HepG2 (cell line): ENCODE results near the gene GSTT2B. TPM values are rescaled to one million over a fixed set of nuclear protein-coding genes. Genes with fewer than 3 reads are reported as not detected.
A peak's percentile ranks its signal among the peaks of the same experiment; 100 is the strongest.
"Not testable (repeated sequence)": the region's sequence is repeated elsewhere in the genome, so short reads cannot be mapped to it uniquely, and the experiment has no call there.

Source experiments
- ADNP ChIP-seq: sonication (generic); formaldehyde crosslinking; IDR thresholded peaks from 2 replicates; pipeline ENCODE4 v1.4.0; 2020; ENCODE audit warnings: missing genetic modification reagents
- CEBPB ChIP-seq: IDR thresholded peaks from 2 replicates; pipeline ENCODE4 v1.6.1; 2011; ENCODE audit warnings: low read depth, low read length, improper control_type of control experiment, borderline replicate concordance
- E2F2 ChIP-seq: sonication (generic); formaldehyde crosslinking; IDR thresholded peaks from 2 replicates; pipeline ENCODE4 v1.4.0; 2020; ENCODE audit warnings: missing genetic modification reagents, borderline replicate concordance
- ELF3 ChIP-seq: IDR thresholded peaks from 2 replicates; pipeline ENCODE4 v1.6.1; 2016; ENCODE audit warnings: missing genetic modification reagents, missing compliant biosample characterization
- FOXC1 ChIP-seq: sonication (generic); formaldehyde crosslinking; IDR thresholded peaks from 2 replicates; pipeline ENCODE4 v1.8.0; 2022; ENCODE audit warnings: mild to moderate bottlenecking, missing genetic modification reagents, borderline replicate concordance
- FOXK1 ChIP-seq: sonication (generic); formaldehyde crosslinking; IDR thresholded peaks from 2 replicates; pipeline ENCODE4 v1.4.0; 2020; ENCODE audit warnings: low read depth, missing genetic modification reagents, borderline replicate concordance
- FOXP4 ChIP-seq: sonication (generic); formaldehyde crosslinking; IDR thresholded peaks from 2 replicates; pipeline ENCODE4 v1.4.0; 2020; ENCODE audit warnings: missing genetic modification reagents
- GABPA ChIP-seq, 2 experiments: IDR thresholded peaks; 2 replicates each; pipeline ENCODE4 v1.6.1; 2011 to 2016; ENCODE audit warnings: low read depth in 2 of 2, low read length in 1 of 2, missing biosample characterization in 1 of 2, missing genetic modification characterization in 1 of 2
- GATAD2A ChIP-seq: IDR thresholded peaks from 2 replicates; pipeline ENCODE4 v1.6.1; 2016
- HNF4A ChIP-seq: sonication (generic); formaldehyde crosslinking; IDR thresholded peaks from 2 replicates; pipeline ENCODE4 v1.4.0; 2020; ENCODE audit warnings: missing genetic modification reagents
- IRF2 ChIP-seq: IDR thresholded peaks from 2 replicates; pipeline ENCODE4 v1.6.1; 2018; ENCODE audit warnings: missing genetic modification reagents, missing compliant biosample characterization
- ISL2 ChIP-seq: sonication (generic); formaldehyde crosslinking; IDR thresholded peaks from 2 replicates; pipeline ENCODE4 v1.5.0; 2020; ENCODE audit warnings: missing genetic modification reagents
- KDM1A ChIP-seq: IDR thresholded peaks from 2 replicates; pipeline ENCODE4 v1.6.1; 2016; ENCODE audit warnings: missing compliant biosample characterization
- MIER3 ChIP-seq: IDR thresholded peaks from 2 replicates; pipeline ENCODE4 v1.6.1; 2016; ENCODE audit warnings: missing compliant biosample characterization, borderline replicate concordance
- NR2F1 ChIP-seq, 2 experiments: fragments of 450-650 bp in 1 of 2; formaldehyde crosslinking in 1 of 2; IDR thresholded peaks; 2 replicates each; pipeline versions ENCODE4 v1.5.0 to v1.6.1; 2016 to 2020; ENCODE audit warnings: mild to moderate bottlenecking in 1 of 2, missing compliant biosample characterization in 1 of 2, missing genetic modification reagents in 1 of 2, moderate library complexity in 1 of 2
- NR2F6 ChIP-seq, 2 experiments: IDR thresholded peaks; 2 replicates each; pipeline ENCODE4 v1.6.1; 2016; ENCODE audit warnings: antibody characterized with exemption in 1 of 2, mild to moderate bottlenecking in 1 of 2
- RARA ChIP-seq: IDR thresholded peaks from 2 replicates; pipeline ENCODE4 v1.6.1; 2016; ENCODE audit warnings: missing genetic modification reagents, missing compliant biosample characterization
- SKI ChIP-seq: fragments of 450-650 bp; IDR thresholded peaks from one replicate; pipeline ENCODE4 v1.6.1; 2018; ENCODE audit warnings: mild to moderate bottlenecking; ENCODE audit not compliant: partially characterized antibody
- SMAD3 ChIP-seq: sonication (generic); formaldehyde crosslinking; IDR thresholded peaks from 2 replicates; pipeline ENCODE4 v1.4.0; 2020; ENCODE audit warnings: missing genetic modification reagents
- TEAD3 ChIP-seq: optimal IDR thresholded peaks from 2 replicates; pipeline ENCODE3; 2016; ENCODE audit warnings: borderline replicate concordance
- THAP11 ChIP-seq: IDR thresholded peaks from 2 replicates; pipeline ENCODE4 v1.6.1; 2016; ENCODE audit warnings: missing biosample characterization, missing genetic modification reagents
- YEATS2 ChIP-seq: sonication (generic); formaldehyde crosslinking; IDR thresholded peaks from 2 replicates; pipeline ENCODE4 v1.4.0; 2020; ENCODE audit warnings: missing genetic modification reagents, borderline replicate concordance
- ZMYM3 ChIP-seq: sonication (generic); formaldehyde crosslinking; IDR thresholded peaks from 2 replicates; pipeline ENCODE4 v1.5.1; 2020; ENCODE audit warnings: mild to moderate bottlenecking, missing genetic modification reagents
- ZNF441 ChIP-seq: sonication (generic); formaldehyde crosslinking; IDR thresholded peaks from 2 replicates; pipeline ENCODE4 v1.7.0; 2021; ENCODE audit warnings: missing genetic modification reagents, borderline replicate concordance
- ZNF629 ChIP-seq: sonication (generic); formaldehyde crosslinking; conservative IDR thresholded peaks from 2 replicates; pipeline ENCODE4 v1.5.0; 2020; ENCODE audit warnings: missing genetic modification reagents
- ZNF770 ChIP-seq: sonication (generic); formaldehyde crosslinking; IDR thresholded peaks from 2 replicates; pipeline ENCODE4 v1.5.0; 2020; ENCODE audit warnings: mild to moderate bottlenecking, missing genetic modification reagents
- polyA plus RNA-seq, 8 experiments: library from polyadenylated mRNA; depleted of rRNA in 3 of 8; stranded (reverse) in 7 of 8; unstranded in 1 of 8; fragments of >200 nt; fragmentation: Illumina TruSeq in 4 of 8; extraction: Trizol in 4 of 8; gene quantifications; 2 replicates each; pipeline versions ENCODE4 v1.2.1 to v1.2.3, GENCODE V29; 2011 to 2016; ENCODE audit warnings: low read depth in 4 of 8, missing spikeins in 1 of 8, mixed read lengths in 1 of 8; ENCODE audit not compliant: insufficient read depth in 1 of 8
- total RNA-seq, 5 experiments: library from RNA; depleted of rRNA; stranded (reverse); fragments of >200 nt; fragmentation: Illumina TruSeq; extraction: Trizol; gene quantifications; 2 replicates each; pipeline ENCODE4 v1.2.3, GENCODE V29; 2016; ENCODE audit warnings: low read depth in 1 of 5

Gene GSTT2B
- total and polyA plus RNA-seq, 2 of the 13 experiments (the other 11 are each of a cell fraction or from before 2014, with no cell fraction given), result 1.5 to 3.9 TPM

- TF ChIP-seq GATAD2A (peak; percentile 85), HNF4A (CRISPR knock-in tag) (peak; percentile 33), FOXK1 (CRISPR knock-in tag) (peak; percentile 66; the same call in 1 of the 2 replicates), THAP11 (0 out of 2 replicates have a peak, but pooled peaks have one; percentile 47), NR2F6 (IDR thresholded peaks at IDR 0.05) (peak; percentile 40; the same call in 1 of the 2 replicates), NR2F6 (CRISPR knock-in tag; IDR thresholded peaks at IDR 0.05) (peak; percentile 64; the same call in 1 of the 2 replicates), IRF2 (CRISPR knock-in tag) (peak; percentile 61; the same call in 1 of the 2 replicates), E2F2 (CRISPR knock-in tag) (0 out of 2 replicates have a peak, but pooled peaks have one; percentile 40), YEATS2 (CRISPR knock-in tag) (peak; percentile 24; the same call in 1 of the 2 replicates), MIER3 (0 out of 2 replicates have a peak, but pooled peaks have one; percentile 28), ZNF770 (peak; percentile 100), ZMYM3 (CRISPR knock-in tag) (peak; percentile 95), ZNF629 (0 out of 2 replicates have a peak, but pooled peaks have one; percentile 9), ELF3 (CRISPR knock-in tag) (0 out of 2 replicates have a peak, but pooled peaks have one; percentile 19), FOXC1 (CRISPR knock-in tag) (peak; percentile 39; the same call in 1 of the 2 replicates), NR2F1 (CRISPR knock-in tag; IDR thresholded peaks at IDR 0.05) (peak; percentile 50 to 60; a peak in 3 of 4 replicates), SKI (peak; percentile 26), RARA (peak; percentile 70), SMAD3 (peak; percentile 44; the same call in 1 of the 2 replicates), ISL2 (0 out of 2 replicates have a peak, but pooled peaks have one; percentile 20), FOXP4 (CRISPR knock-in tag) (peak; percentile 85), TEAD3 (peak; percentile 99), KDM1A (CRISPR knock-in tag) (peak; percentile 94), GABPA (CRISPR knock-in tag; IDR thresholded peaks at IDR 0.05; ENCODE audit: low read depth) (peak; percentile 21; the same call in 1 of the 2 replicates), ZNF441 (peak; percentile 89), ADNP (CRISPR knock-in tag) (peak; percentile 65; the same call in 1 of the 2 replicates), CEBPB (peak; percentile 87)
- TF ChIP-seq GABPA (IDR thresholded peaks at IDR 0.05; ENCODE audit: low read depth, low read length), result not testable (repeated sequence)
Observed at GRCh38 chr22:23921586-23922201, 39.3 kb downstream of the GSTT2B start (continued).
